ENCODE measurements around the gene DLG1.

The DLG1 gene

GRCh38 chr3:197249542-197249941 lies 48.9 kb downstream of the DLG1 start:
- no peak for DNase-seq (ENCODE audit: low read depth in 3 of 3, low spot score in 1 of 3)

- DNase-seq (ENCODE audit: low read depth in 3 of 3, low spot score in 1 of 3), result no peak
Measured at GRCh38 chr3:197248341-197248740, 50.1 kb downstream of the DLG1 start.

GRCh38 chr3:197244751-197245150 lies 53.7 kb downstream of the DLG1 start:
- no peak for DNase-seq (ENCODE audit: low read depth in 3 of 3, low spot score in 1 of 3)

GRCh38 chr3:197242784-197243432 lies 55.5 kb downstream of the DLG1 start:
- no peak for DNase-seq (ENCODE audit: low read depth in 3 of 3, low spot score in 1 of 3)

GRCh38 chr3:197241173-197241572 lies 57.2 kb downstream of the DLG1 start:
- no peak for DNase-seq (ENCODE audit: low read depth in 3 of 3, low spot score in 1 of 3)

GRCh38 chr3:197239857-197240256 lies 58.6 kb downstream of the DLG1 start:
- DNase-seq (ENCODE audit: low read depth in 3 of 3, low spot score in 1 of 3), result no peak

- no peak for DNase-seq (ENCODE audit: low read depth in 3 of 3, low spot score in 1 of 3)
Measured at GRCh38 chr3:197238842-197239241, 59.6 kb downstream of the DLG1 start.

GRCh38 chr3:197237897-197238296 lies 60.5 kb downstream of the DLG1 start:
- no peak for DNase-seq (ENCODE audit: low read depth in 3 of 3, low spot score in 1 of 3)

GRCh38 chr3:197236362-197236761 lies 62.0 kb downstream of the DLG1 start:
- no peak for DNase-seq (ENCODE audit: low read depth in 3 of 3, low spot score in 1 of 3)

GRCh38 chr3:197234947-197235914 lies 63.2 kb downstream of the DLG1 start:
- DNase-seq (ENCODE audit: low read depth in 3 of 3, low spot score in 1 of 3), result no peak

- DNase-seq (ENCODE audit: low read depth in 3 of 3, low spot score in 1 of 3), result no peak
Measured at GRCh38 chr3:197231321-197231720, 67.1 kb downstream of the DLG1 start.

- DNase-seq (ENCODE audit: low read depth in 3 of 3, low spot score in 1 of 3), result no peak
Measured at GRCh38 chr3:197229836-197230235, 68.6 kb downstream of the DLG1 start.

GRCh38 chr3:197229178-197229577 lies 69.2 kb downstream of the DLG1 start:
- no peak for DNase-seq (ENCODE audit: low read depth in 3 of 3, low spot score in 1 of 3)

GRCh38 chr3:197227780-197228574 lies 70.4 kb downstream of the DLG1 start:
- no peak for DNase-seq (ENCODE audit: low read depth in 3 of 3, low spot score in 1 of 3)

GRCh38 chr3:197226179-197226578 lies 72.2 kb downstream of the DLG1 start:
- DNase-seq (ENCODE audit: low read depth in 3 of 3, low spot score in 1 of 3), result no peak

- DNase-seq (ENCODE audit: low read depth in 3 of 3, low spot score in 1 of 3), result no peak
Measured at GRCh38 chr3:197225579-197225978, 72.8 kb downstream of the DLG1 start.

GRCh38 chr3:197224034-197224444 lies 74.4 kb downstream of the DLG1 start:
- DNase-seq (ENCODE audit: low read depth in 3 of 3, low spot score in 1 of 3), result no peak

- DNase-seq (ENCODE audit: low read depth in 3 of 3, low spot score in 1 of 3), result no peak
Measured at GRCh38 chr3:197222937-197223370, 75.5 kb downstream of the DLG1 start.

- no peak for DNase-seq (ENCODE audit: low read depth in 3 of 3, low spot score in 1 of 3)
Measured at GRCh38 chr3:197219619-197220018, 78.8 kb downstream of the DLG1 start.

GRCh38 chr3:197218210-197218609 lies 80.2 kb downstream of the DLG1 start:
- DNase-seq (ENCODE audit: low read depth in 3 of 3, low spot score in 1 of 3), result no peak

- no peak for DNase-seq (ENCODE audit: low read depth in 3 of 3, low spot score in 1 of 3)
Measured at GRCh38 chr3:197216914-197217313, 81.5 kb downstream of the DLG1 start.
